GM19043 (cell line): ENCODE data around the gene BFSP2.
A peak's percentile ranks its signal among the peaks of the same experiment; 100 is the strongest.
"Not testable (repeated sequence)": the region's sequence is repeated elsewhere in the genome, so short reads cannot be mapped to it uniquely, and the experiment has no call there.

Experiments
- ATAC-seq: cut with Tn5 transposase; IDR thresholded peaks from one replicate; pipeline ENCODE4 v1.9.1; 2021; ENCODE audit warnings: low read depth; ENCODE audit not compliant: unreplicated experiment

The BFSP2 gene

GRCh38 chr3:133475245-133476010 lies 75.6 kb downstream of the BFSP2 start:
- peak; percentile 85 for ATAC-seq

GRCh38 chr3:133476971-133477375 lies 77.1 kb downstream of the BFSP2 start:
- ATAC-seq: no peak

- ATAC-seq: no peak
Measured at GRCh38 chr3:133477487-133477886, 77.6 kb downstream of the BFSP2 start.

- ATAC-seq: no peak
Measured at GRCh38 chr3:133478624-133479023, 78.8 kb downstream of the BFSP2 start.

GRCh38 chr3:133479401-133479800 lies 79.5 kb downstream of the BFSP2 start:
- no peak for ATAC-seq

GRCh38 chr3:133479895-133480669 lies 80.2 kb downstream of the BFSP2 start:
- no peak for ATAC-seq

DNA sequence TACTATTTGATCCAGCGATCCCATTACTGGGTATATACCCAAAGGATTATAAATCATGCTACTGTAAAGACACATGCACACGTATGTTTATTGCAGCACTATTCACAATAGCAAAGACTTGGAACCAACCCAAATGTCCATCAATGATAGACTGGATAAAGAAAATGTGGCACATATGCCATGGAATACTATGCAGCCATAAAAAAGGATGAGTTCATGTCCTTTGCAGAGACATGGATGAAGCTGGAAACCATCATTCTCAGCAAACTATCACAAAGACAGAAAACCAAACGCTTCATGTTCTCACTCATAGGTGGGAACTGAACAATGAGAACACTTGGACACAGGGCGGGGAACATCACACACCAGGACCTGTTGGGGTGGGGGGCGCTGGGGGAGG lies 82.6 kb downstream of the BFSP2 start:
- ATAC-seq: not testable (repeated sequence)

GRCh38 chr3:133486658-133487057 lies 86.8 kb downstream of the BFSP2 start:
- ATAC-seq: no peak

DNA sequence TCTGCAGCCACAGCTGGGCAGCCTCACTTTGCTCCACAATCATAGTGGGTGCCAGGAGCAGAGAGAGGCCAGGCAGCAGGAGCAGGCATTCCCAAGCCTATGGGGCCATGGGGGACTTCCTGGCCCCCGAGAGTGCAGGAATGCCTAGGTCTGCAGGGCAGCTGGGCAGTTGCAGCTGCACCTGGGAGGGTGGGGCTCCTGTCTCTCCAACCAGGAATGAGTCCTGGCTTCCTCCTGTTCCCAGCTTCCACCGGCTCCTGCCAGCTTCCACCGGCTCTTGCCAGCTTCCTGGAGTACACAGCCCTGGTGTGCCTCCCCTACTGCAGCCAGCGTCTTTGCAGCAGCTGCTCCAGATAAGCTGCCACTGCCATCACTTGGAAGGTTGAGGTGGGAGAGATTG lies 87.3 kb downstream of the BFSP2 start:
- no peak for ATAC-seq

DNA sequence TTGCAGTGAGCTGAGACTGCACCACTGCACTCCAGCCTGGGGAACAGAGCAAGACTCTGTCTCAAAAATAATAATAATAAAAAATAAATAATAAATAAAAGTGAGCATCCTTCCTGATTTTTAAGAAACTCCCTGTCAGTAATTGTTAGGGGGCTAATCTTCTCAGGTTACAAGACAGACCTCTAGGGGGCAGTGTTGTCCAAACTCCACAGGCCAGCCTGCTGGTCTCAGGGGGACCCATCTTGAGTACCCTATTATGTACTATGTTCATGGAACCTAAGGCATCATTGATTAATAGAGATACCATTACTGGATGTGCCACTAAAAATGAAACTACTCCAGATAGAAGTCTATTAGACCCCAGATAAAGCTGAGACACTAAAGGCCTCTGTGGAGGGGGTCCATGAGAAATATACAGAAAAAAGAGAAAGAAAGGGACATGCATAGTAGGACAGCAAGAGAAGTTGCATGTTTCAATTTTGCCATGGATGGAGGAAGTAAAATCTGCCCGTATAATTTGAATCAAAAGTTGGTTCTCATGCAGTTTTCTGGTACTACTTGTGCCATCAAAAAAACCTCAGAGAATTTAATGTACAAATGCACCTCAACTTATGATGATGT lies 88.2 kb downstream of the BFSP2 start:
- ATAC-seq: no peak

DNA sequence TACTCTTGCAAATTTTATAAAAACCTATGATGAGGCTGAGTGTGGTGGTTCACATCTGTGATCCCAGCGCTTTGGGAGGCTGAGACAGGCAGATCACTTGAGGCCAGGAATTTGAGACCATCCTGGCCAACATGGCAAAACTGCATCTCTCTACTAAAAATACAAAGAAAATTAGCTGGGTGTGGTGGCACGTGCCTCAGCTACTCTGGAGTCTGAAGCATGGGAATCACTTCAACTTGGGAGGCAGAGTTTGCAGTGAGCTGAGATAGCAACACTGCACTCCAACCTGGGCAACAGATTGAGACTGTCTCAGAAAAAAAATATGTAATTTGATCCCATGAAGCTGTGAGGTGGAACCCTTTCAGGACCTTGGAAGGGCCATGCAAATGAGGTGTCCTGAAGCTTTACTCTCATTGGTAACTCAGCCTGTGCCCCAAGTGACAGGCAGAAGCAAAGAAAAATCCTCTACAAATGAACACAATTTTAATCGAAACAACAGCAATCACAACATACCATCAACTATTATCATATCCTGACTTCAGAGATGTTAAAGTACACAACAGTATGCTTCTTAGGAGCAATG lies 89.0 kb downstream of the BFSP2 start:
- no peak for ATAC-seq

DNA sequence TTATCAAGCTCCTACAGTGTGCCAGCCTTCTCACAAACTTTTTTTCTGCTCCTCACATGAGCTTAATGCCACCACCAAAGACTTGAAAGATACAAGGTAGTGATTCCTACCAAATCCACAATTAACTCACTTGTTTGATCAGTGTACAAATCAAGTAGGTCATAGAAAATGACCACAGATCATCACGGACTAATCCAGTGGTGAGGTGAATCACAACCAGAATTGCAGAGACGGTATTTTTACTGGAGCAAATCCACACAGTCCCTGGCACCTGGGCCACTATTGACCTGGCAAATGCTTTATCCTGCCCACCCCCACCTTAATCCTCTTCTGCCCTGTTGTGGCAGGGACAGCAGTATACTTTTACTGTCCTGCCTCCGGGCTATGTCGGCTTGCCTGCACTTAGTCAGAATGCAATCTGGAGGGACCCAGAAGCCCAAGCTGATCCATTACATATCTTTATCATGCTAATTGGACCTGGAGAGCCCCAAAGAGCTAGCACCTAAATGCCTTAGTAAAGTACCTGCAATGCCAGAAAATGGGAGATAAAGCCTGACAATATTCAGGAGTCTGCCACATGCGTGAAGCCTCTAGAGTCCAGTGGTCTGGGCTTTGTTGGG lies 89.7 kb downstream of the BFSP2 start:
- no peak for ATAC-seq

- ATAC-seq: peak; percentile 89
Measured at GRCh38 chr3:133490468-133491351, 90.9 kb downstream of the BFSP2 start.

- peak; percentile 14 for ATAC-seq
Measured at GRCh38 chr3:133491481-133492059, 91.7 kb downstream of the BFSP2 start.

- ATAC-seq: no peak
Measured at GRCh38 chr3:133492159-133492741, 92.4 kb downstream of the BFSP2 start.

DNA sequence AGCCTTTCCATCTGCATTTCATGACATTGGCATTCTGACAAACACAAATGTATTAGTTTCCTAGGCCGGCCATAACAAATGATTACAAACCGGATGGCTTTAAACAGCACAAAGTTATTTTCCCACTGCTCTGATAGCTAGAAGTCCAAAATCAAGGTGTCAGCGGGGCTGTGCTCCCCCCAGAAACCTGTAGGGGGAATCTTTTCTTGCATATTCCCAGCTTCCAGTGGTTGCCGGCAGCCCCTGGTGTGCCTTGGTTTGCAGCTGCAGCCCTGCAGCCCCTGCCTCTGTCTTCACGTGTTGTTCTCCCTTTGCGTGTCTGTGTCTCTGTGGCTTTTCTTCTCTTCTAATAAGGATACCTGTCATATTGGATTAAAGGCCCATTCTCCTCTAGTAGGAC lies 94.6 kb downstream of the BFSP2 start:
- no peak for ATAC-seq

- not testable (repeated sequence) for ATAC-seq
Measured at GRCh38 chr3:133502542-133502941, 102.7 kb downstream of the BFSP2 start.

GRCh38 chr3:133503409-133503808 lies 103.6 kb downstream of the BFSP2 start:
- ATAC-seq: no peak

DNA sequence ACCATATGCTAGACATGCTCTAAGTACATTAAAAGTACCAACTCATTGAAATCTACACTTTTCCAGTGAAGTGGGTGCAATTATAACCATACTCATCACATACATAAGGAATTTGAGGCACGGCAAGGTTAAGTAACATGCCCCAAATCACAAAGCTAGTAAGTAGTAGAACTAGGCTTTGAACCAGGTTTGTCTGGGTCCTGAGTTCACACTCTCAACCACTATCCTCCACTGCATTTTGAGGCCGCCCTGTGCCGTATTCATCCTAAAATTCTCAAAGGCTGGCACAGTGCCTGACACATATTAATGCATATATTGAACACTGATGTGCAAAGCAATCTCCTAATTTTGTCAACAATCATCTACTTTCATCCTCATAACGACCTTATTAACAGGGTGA lies 104.9 kb downstream of the BFSP2 start:
- no peak for ATAC-seq
